Thyroid gland (tissue), 4 donors: ENCODE data around the gene TNPO3. TPM values are rescaled to one million over a fixed set of nuclear protein-coding genes. Genes with fewer than 3 reads are reported as not detected.
"Not testable (repeated sequence)": the region's sequence is repeated elsewhere in the genome, so short reads cannot be mapped to it uniquely, and the experiment has no call there.

Source experiments
- DNase-seq, 2 donors: peaks; one replicate each; pipeline ENCODE4 v3.0.0-alpha.2; 2019
- H3K27ac ChIP-seq, 3 donors: fragments of 200-600 bp; sonication (generic); 1 replicate in 2 of 3; 2 replicates in 1 of 3; pipeline ENCODE4 v1.5.1; 2016 to 2019; ENCODE audit warnings: mild to moderate bottlenecking in 1 of 3, moderate library complexity in 1 of 3
- H3K27me3 ChIP-seq: fragments of 200-600 bp; sonication (generic); one replicate; pipeline ENCODE4 v1.5.1; 2019
- H3K36me3 ChIP-seq, 2 donors: fragments of 200-600 bp; sonication (generic); one replicate each; pipeline ENCODE4 v1.5.1; 2016 to 2019
- H3K4me1 ChIP-seq, 2 donors: fragments of 200-600 bp; sonication (generic); one replicate each; pipeline ENCODE4 v1.5.1; 2017 to 2019
- H3K4me3 ChIP-seq, 3 donors: fragments of 200-600 bp; sonication (generic); replicated peaks in 1 of 3; 1 replicate in 2 of 3; 2 replicates in 1 of 3; pipeline ENCODE4 v1.5.1; 2016; ENCODE audit warnings: mild to moderate bottlenecking in 1 of 3
- H3K9me3 ChIP-seq: fragments of 200-600 bp; sonication (generic); one replicate; pipeline ENCODE4 v1.5.1; 2017
- POLR2A ChIP-seq, 2 donors: fragments of 450-650 bp; IDR thresholded peaks; one replicate each; pipeline ENCODE4 v1.6.1; 2017; ENCODE audit warnings: antibody characterized with exemption in 2 of 2, mild to moderate bottlenecking in 2 of 2, moderate library complexity in 1 of 2
- WGBS, 2 donors: methylation state at CpG; one replicate each; pipeline ENCODE4 v1.1.5; 2017; 5-methylcytosine and 5-hydroxymethylcytosine counted together
- intact Hi-C: fragments of 100-400 bp; cut with DNase I; formaldehyde crosslinking; loops from one replicate; pipeline ENCODE4 v1.15.1; 2023
- total RNA-seq, 4 donors: library from RNA; depleted of rRNA; stranded (reverse); fragments of >200 nt; gene quantifications; one replicate each; pipeline ENCODE4 v1.2.3, GENCODE V29; 2016
- TF ChIP-seq, protein P1 (sequence below), 6 experiments: fragments of 200-600 bp in 3 of 6; fragments of 450-650 bp in 3 of 6; sonication (generic) in 3 of 6; IDR thresholded peaks; one replicate each; pipeline ENCODE4 v1.5.1; 2016 to 2019; ENCODE audit warnings: antibody characterized with exemption in 6 of 6, mild to moderate bottlenecking in 2 of 6, inconsistent platforms in 1 of 6, moderate library complexity in 1 of 6

TNPO3 gene
- total RNA-seq, 4 donors from 2014 or later = 46.1 to 56.2 (median 51.8) TPM

GRCh38 chr7:129073204-129073603, 18.3 kb upstream of the TNPO3 start:
- 98 to 100% methylated on average over 1 of the region's 1 CpG for WGBS, 2 donors
- TF ChIP-seq, protein P1, sequence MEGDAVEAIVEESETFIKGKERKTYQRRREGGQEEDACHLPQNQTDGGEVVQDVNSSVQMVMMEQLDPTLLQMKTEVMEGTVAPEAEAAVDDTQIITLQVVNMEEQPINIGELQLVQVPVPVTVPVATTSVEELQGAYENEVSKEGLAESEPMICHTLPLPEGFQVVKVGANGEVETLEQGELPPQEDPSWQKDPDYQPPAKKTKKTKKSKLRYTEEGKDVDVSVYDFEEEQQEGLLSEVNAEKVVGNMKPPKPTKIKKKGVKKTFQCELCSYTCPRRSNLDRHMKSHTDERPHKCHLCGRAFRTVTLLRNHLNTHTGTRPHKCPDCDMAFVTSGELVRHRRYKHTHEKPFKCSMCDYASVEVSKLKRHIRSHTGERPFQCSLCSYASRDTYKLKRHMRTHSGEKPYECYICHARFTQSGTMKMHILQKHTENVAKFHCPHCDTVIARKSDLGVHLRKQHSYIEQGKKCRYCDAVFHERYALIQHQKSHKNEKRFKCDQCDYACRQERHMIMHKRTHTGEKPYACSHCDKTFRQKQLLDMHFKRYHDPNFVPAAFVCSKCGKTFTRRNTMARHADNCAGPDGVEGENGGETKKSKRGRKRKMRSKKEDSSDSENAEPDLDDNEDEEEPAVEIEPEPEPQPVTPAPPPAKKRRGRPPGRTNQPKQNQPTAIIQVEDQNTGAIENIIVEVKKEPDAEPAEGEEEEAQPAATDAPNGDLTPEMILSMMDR (IDR thresholded peaks at IDR 0.05) = no peak
- no peak for TF ChIP-seq POLR2A (IDR thresholded peaks at IDR 0.05)
- no peaks in the 10 kb centered on the region for H3K9me3 ChIP-seq
- no peak overlapping the region for H3K27ac ChIP-seq
- no peaks in the 10 kb centered on the region for H3K36me3 ChIP-seq
- intact Hi-C loops = no loop called here
- no peak for DNase-seq
- no peaks in the 10 kb centered on the region for H3K27me3 ChIP-seq
- no peak overlapping the region for H3K4me3 ChIP-seq
- no peaks in the 10 kb centered on the region for H3K4me1 ChIP-seq

DNA sequence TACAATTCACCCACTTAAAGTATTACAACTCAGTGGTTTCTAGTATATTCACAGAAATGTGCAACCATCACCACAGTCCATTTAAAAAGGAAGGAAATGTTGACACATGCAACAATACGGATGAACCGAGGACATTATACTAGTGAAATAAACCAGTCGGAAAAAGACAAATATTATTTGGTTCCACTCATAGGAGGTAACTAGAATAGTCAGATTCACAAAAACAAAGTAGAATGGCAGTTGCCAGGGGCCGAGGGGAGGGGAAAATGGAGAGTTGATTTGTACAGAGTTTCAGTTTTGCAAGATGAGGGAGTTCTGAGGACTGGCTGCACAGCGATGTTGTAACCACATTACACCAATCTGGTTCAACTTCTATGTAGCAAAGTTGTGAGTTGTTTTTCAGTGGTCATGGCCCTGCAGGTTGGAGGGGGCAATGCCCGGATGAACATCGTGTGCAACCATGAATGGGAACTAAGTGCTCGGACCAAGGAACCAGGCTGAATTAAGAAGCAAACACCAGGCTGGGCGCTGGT, 17.6 kb upstream of the TNPO3 start:
- Histone ChIP-seq H3K36me3 (no peaks in the 10 kb centered on the region), H3K4me1 (no peaks in the 10 kb centered on the region), H3K27me3 (no peaks in the 10 kb centered on the region), H3K4me3 (no peak overlapping the region), H3K9me3 (no peaks in the 10 kb centered on the region), H3K27ac (no peak overlapping the region)
- DNase-seq = no peak
- TF ChIP-seq, protein P1 (IDR thresholded peaks at IDR 0.05) = no peak
- no peak for TF ChIP-seq POLR2A (IDR thresholded peaks at IDR 0.05)
- 74 to 81% methylated on average over 9 of the region's 9 CpGs for WGBS, 2 donors
- intact Hi-C loops = no loop called here

- no peaks in the 10 kb centered on the region for H3K27me3 ChIP-seq
- 72 to 74% methylated on average over 5 of the region's 5 CpGs for WGBS, 2 donors
- no peak overlapping the region for H3K27ac ChIP-seq
- H3K36me3 ChIP-seq = no peaks in the 10 kb centered on the region
- TF ChIP-seq POLR2A (IDR thresholded peaks at IDR 0.05) = no peak
- TF ChIP-seq, protein P1 (IDR thresholded peaks at IDR 0.05) = no peak
- no peak overlapping the region for H3K4me3 ChIP-seq
- no peak for DNase-seq
- H3K9me3 ChIP-seq = no peaks in the 10 kb centered on the region
- intact Hi-C loops = no loop called here
- H3K4me1 ChIP-seq = no peaks in the 10 kb centered on the region
Observed at GRCh38 chr7:129069021-129069420, 14.1 kb upstream of the TNPO3 start.

- WGBS, 2 donors = 83 to 91% methylated on average over 5 of the region's 5 CpGs
- Histone ChIP-seq H3K9me3 (no peaks in the 10 kb centered on the region), H3K4me1 (no peaks in the 10 kb centered on the region), H3K36me3 (no peaks in the 10 kb centered on the region), H3K27me3 (no peaks in the 10 kb centered on the region), H3K4me3 (no peak overlapping the region), H3K27ac (no peak overlapping the region)
- TF ChIP-seq, protein P1 (IDR thresholded peaks at IDR 0.05) = no peak
- TF ChIP-seq POLR2A (IDR thresholded peaks at IDR 0.05) = no peak
- no peak for DNase-seq
- intact Hi-C loops = no loop called here
Observed at GRCh38 chr7:129067943-129068548, 13.1 kb upstream of the TNPO3 start.

DNA sequence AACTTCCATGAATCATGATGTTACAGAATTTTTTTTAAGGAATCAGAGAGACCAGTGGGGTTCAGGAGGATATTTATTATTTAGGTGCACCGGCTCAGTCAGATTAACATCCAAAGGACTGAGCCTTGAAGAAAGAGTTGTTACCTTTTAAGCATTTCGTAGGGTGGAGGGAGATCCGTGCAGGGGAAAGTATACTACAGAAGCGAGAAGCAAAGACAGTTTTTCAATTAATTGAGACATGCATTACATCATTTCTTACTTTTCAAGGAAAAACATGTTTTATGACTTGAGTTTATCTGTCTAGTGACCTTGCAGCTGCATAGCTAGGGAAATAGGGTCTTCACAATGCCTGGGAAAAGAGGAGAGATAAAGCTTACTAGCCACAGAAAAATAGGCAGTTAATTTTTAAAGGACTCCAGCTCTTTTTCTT, 12.2 kb upstream of the TNPO3 start:
- H3K36me3 ChIP-seq, H3K27me3 ChIP-seq, intact Hi-C loops, H3K9me3 ChIP-seq, DNase-seq, H3K27ac ChIP-seq, H3K4me3 ChIP-seq, H3K4me1 ChIP-seq: not testable (repeated sequence)
- 55 to 59% methylated on average over 4 of the region's 4 CpGs for WGBS, 2 donors
